ENCODE results near the gene USP28. TPM values are rescaled to one million over a fixed set of nuclear protein-coding genes. Genes with fewer than 3 reads are reported as not detected.

Gene USP28
- polyA plus RNA-seq, 1 donor = 99.1 TPM

GRCh38 chr11:113876798-113877669 is 1.7 kb upstream of the USP28 start:
- no peak for DNase-seq (ENCODE audit: low read depth)

GRCh38 chr11:113876074-113876797 is 864 bp upstream of the USP28 start:
- DNase-seq (ENCODE audit: low read depth) = no peak

GRCh38 chr11:113874581-113875233 is 665 bp downstream of the USP28 start:
- no peak for DNase-seq (ENCODE audit: low read depth)

DNA sequence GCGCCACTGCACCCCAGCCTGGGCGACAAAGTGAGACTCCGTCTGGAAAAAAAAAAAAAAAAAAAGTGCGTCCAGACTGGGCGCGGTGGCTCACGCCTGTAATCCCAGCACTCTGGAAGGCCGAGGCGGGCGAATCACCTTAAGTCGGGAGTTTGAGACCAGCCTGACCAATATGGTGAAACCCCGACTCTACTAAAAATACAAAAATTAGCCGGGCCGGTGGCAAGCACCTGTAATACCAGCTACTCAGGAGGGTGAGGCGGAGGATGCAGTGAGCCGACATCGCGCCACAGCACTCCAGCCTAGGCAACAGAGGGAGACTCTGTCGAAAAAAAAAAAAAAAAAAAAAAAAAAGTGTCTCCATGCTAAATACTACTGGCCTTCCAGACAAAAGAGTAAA is 1.3 kb downstream of the USP28 start:
- no peak for DNase-seq (ENCODE audit: low read depth)

DNA sequence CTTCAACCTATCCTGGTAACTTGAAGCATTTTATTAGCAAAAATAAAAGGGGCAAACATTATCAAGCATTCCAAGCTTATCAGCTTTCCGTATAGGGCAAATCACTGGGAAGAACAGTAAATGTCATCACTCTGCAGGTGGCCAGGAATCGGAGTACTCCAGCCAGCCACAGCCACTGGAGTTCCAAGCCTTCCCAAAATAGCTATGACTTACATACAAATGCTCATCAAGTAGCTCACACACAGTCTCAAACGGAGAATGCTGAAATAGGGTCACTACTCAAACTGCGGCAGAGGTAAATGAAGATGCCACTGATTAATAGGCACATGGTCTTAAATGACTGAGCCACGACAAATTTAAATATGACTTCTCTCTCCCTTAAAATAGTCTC is 2.1 kb downstream of the USP28 start:
- DNase-seq (ENCODE audit: low read depth) = no peak

GRCh38 chr11:113871336-113871735 is 4.0 kb downstream of the USP28 start:
- DNase-seq (ENCODE audit: low read depth) = no peak

- no peak for DNase-seq (ENCODE audit: low read depth)
These were observed 7.4 kb downstream of the USP28 start for GRCh38 chr11:113867843-113868503.

DNA sequence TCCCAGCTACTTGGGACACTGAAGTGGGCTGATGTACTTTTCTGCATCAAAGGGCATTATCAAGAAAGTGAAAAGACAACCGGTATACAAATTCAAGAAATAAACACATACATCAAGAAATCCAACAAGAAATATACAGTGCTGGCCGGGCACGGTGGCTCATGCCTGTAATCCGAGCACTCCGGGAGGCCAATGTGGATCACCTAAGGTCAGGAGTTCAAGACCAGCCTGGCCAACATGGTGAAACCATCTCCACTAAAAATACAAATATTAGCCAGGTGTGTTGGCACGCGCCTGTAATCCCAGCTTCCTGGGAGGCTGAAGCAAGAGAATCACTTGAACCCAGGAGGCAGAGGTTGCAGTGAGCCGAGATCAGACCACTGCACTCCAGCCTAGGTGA is 9.5 kb downstream of the USP28 start:
- no peak for DNase-seq (ENCODE audit: low read depth)

- DNase-seq (ENCODE audit: low read depth) = no peak
These were observed 11.0 kb downstream of the USP28 start for GRCh38 chr11:113864410-113864809.

DNA sequence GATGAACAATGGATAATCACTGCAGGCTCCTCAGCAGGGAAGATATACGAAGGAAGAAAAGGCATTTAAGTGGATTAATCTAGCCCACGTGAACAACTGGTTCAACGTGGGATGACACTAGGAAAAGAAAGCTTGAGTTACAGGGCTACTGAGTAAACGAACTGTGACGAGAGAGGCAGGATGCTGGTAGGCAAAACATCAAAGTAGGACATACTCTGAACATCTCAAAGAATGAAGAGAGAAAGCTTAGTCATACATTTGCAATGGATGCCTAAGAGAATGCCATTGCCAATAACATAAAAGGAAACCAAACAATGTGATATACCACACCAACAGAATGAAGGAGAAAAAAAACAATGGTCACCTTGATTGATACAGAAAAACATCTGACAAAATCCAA is 12.9 kb downstream of the USP28 start:
- DNase-seq (ENCODE audit: low read depth) = no peak

- no peak for DNase-seq (ENCODE audit: low read depth)
These were observed 15.7 kb downstream of the USP28 start for GRCh38 chr11:113859665-113860064.

DNA sequence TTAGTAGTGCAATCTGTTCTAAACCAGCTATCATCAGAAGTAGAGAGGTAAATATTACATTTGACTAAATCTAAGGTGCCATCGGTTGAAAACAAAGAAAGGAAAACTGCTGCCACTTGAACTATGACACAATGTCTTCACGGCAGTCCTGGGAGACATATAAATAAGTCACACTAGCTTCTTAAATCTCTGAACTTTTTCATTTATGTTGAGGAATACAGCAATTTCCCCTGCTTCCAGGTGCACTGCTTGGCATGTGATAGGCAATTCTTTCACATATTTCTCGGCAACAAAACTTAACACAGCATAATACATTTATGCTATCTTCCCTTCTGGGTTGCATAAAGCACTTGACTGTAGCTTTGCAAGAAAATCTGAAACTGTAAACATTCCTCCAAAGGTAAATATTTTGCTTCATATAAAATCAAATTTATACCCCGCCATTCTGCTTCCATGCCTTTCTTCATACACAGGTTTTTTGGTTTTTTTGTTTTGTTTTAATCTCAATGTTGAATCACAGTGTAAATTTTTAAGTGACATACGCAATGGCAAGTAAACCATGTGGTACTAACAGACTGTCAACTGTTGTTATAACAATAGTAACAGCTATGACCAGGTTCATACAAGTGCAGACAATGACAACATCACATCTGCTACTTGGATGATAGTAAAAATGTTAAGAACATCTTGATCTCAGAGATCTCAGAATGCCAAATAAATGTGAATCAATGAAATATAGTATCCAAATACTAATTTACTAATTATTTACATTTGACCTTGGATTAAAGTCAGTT is 18.2 kb downstream of the USP28 start:
- no peak for DNase-seq (ENCODE audit: low read depth)

DNA sequence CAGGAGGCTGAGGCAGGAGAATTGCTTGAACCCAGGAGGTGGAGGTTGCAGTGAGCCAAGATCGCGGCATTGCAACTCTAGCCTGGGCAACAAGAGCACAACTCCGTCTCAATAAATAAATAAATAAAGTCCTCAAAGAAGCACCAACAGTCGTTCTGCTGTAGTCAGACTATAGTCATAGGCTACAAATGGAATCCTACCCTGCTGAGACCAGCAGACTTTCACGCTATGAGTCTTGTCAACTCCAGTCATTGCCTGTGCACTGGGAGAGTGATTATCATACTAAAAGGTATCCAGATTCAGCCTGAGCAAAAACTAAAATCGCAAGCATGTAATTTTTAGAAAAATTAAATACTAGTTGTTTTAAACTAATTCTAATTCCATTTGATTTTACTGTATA is 19.6 kb downstream of the USP28 start:
- no peak for DNase-seq (ENCODE audit: low read depth)

GRCh38 chr11:113850188-113850587 is 25.2 kb downstream of the USP28 start:
- DNase-seq (ENCODE audit: low read depth) = no peak

DNA sequence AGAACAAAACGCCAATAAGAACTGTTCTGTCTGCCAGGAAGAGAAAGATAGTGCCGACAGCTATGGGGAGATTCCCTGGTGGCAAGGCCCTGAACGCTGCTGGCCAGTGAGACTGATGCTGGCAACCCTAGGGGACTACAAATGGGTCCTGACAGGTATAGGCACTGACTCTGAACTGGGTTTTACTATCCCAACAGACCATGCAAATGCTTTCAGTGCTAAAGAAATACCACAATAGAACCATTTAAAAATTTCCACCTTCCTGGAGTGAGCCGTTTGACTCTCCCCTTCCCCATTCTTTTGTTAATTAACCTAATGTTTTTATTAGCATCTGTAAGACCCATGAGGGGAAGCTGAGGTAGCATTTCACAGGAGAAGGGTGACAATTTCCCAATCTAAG is 25.7 kb downstream of the USP28 start:
- no peak for DNase-seq (ENCODE audit: low read depth)

GRCh38 chr11:113847580-113847979 is 27.8 kb downstream of the USP28 start:
- DNase-seq (ENCODE audit: low read depth) = no peak

DNA sequence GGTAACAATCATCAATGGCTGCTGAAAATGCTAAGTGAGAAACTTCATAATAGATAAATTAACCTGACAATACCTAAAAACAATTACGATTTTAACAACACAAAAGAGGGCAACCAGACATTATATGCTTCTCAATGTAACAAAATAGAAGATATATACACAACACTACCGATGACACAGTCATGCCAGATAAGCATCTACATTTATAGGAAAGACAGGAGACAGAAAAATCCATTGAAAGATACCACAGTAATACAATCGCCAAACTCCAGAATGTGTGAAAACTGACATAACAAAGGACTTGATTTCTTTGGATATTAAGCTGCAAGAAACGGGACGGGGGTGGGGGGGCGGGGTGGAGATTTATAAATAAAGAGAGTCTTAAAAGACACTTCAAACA is 28.3 kb downstream of the USP28 start:
- no peak for DNase-seq (ENCODE audit: low read depth)

- no peak for DNase-seq (ENCODE audit: low read depth)
These were observed 33.7 kb downstream of the USP28 start for GRCh38 chr11:113841691-113842090.

DNA sequence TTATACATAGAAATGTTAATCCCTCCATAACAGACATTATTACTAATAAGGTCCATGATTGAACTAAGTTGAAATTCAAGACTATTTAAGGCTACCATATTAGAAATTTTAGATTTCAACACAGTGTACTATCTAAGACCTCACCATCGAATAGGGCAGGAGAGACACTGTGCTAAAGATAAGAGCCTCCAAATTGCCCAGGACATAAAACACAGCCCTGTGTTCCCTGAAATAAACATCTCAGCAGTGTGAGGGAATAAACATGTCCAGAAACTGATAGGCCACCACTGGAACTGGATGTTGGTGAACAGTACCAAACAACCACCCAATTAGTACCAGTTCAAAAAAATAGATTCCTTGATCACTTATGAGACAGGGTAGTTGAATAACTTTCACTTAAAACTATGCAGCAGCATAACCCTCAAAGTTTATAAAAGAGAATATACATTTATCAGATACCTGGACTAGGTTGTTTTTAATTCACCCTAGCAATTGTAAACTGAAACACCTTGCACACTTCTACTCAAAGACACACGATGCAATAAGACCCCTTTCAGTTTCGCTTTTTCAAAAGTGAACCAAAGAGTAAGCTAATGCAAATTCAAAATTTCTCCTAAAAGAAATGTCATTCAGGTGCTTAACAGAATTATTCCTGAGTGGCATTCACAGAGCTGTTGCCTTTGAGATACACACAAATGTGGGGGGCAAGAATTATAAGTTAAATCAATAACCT is 34.3 kb downstream of the USP28 start:
- DNase-seq (ENCODE audit: low read depth) = no peak

DNA sequence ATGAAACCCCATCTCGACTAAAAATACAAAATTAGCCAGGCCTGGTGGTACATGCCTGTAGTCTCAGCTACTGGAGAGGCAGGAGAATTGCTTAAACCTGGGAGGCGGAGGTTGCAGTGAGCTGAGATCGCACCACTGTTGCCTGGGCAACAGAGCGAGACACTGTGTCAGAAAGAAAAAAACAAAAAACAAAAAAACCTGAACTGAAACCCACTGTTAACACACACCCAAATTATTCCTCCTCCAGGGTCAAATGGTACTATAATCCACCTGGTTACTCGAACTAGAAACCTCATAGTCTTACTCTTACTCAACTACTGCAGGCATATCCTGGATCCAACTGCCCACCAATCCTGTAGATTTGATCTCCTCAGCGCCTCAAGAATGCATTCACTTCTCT is 35.5 kb downstream of the USP28 start:
- DNase-seq (ENCODE audit: low read depth) = no peak

GRCh38 chr11:113838005-113838404 is 37.4 kb downstream of the USP28 start:
- DNase-seq (ENCODE audit: low read depth) = no peak

Measured in forelimb muscle (tissue), 1 donor.